NCI-H82 (cell line): ENCODE results near the gene GRB2.
"Not testable (repeated sequence)": the region's sequence is repeated elsewhere in the genome, so short reads cannot be mapped to it uniquely, and the experiment has no call there.

Experiments
- DNase-seq: peaks from one replicate; lab custom pipeline; 2025; lab: John Stamatoyannopoulos, UW

The GRB2 gene

DNA sequence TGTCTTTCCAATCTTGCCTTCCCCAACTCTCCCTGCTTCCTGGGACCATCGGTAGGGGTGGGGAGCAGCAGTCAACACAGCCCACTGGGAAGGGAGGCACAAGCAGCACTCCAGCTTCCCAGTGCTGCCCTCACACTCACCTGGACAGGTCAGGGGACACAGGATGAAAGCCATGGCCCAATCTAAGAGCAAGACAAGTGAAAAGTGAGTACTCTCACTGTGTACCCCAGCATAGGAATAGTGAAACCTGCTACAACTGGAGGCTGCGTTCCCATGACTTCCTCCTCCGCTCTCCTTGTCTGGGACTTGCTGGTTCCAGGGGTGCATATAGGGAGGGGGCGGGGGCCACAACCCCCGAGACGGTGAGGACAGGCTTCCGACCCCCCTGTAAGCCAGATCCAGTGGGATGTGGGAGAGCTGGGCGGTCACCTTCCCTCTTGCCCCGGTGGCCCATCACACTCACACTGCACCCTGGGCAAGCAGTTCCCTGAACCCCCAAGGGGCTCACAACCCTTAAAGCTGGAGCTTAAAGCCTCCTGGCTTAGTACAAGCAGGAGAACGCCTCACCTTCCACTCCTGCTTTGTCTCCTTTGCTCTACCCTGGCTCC lies 86.8 kb downstream of the GRB2 start:
- DNase-seq: no peak

DNA sequence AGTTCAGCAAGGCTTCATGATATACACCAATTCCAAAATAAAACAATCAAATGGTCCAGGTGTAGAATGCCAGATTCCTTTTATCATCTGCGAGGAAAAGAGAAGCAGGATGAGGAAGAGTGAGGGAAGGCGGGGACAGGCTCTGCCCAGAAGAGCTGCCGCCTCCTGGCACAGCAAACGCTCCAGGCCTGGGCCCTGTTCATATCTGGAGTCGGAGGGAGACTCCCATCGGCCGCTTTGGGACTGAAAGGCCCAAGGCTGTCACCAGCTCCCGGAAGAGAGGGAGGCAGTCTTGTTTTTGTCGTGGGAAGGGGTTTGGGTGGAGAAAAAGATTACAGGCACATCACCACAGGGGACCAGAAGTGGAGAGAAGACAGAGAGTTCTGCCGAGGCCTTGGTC lies 87.3 kb downstream of the GRB2 start:
- no peak for DNase-seq

DNA sequence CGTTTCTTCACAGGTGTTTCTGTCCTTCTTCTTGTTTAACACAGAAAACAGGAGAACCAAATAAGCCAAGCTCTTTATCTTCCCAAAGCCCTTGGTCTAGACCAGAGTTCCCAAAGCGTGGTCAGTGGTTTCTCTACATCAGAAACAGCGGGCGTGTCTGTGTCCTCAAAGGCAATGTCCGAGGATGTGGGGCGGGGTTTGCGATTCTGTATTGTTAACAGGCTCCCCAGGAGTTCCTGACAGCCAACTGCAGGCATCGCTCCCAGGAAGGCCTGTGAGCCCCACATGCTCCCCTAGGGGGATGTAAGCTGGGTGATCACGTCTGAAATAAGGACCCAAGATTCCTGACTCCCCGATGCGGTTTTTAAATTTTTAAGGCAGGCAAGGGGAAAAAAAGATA lies 87.8 kb downstream of the GRB2 start:
- DNase-seq: no peak

DNA sequence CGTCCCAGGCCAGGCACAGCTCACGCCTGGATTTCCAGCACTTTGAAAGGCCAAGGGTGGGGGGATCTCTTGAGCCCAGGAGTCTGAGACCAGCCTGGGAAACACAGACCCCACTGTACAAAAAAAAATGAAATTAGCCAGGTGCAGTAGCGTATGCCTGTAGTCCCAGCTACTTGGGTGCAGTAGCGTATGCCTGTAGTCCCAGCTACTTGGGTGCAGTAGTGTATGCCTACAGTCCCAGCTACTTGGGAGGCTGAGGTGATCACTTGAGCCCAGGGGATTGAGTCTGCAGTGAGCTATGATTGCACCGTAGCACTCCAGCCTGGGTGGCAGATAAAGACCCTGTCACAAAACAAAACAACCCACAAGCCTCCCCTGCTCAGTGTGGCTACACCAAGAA lies 89.2 kb downstream of the GRB2 start:
- no peak for DNase-seq

DNA sequence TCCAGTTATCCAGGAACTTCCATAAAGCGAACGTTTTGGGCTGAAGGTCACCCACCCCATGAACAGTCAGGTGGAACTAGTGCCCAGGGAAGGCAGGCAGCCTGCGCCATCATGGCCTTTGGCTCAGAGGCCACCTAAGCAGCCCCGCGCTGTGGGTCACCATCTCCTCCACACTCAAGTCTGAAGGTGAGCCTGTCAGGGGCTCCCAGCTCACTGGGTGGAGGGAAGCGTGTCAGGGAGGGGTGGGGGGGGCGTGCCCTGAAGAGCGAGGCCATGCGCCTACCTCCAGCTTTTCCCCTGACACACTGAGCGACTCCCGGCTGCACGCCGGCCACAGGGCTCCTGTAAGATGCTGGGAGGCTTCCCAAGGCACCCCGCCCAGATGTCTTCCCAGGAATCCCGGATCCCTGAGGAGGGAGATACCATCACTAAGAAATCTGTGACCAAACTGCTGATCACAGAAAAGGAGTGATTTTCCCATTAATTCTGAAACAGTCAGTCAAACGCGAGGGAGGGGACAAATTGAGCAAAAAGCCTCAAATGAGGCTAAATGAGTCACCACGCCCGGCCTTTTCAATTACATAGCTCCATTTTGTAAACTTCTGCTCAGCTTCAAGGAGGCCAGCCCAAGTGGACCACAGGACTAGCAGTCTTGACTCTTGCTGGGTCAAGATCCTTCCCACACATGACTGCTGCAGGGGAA lies 89.8 kb downstream of the GRB2 start:
- DNase-seq: no peak

DNA sequence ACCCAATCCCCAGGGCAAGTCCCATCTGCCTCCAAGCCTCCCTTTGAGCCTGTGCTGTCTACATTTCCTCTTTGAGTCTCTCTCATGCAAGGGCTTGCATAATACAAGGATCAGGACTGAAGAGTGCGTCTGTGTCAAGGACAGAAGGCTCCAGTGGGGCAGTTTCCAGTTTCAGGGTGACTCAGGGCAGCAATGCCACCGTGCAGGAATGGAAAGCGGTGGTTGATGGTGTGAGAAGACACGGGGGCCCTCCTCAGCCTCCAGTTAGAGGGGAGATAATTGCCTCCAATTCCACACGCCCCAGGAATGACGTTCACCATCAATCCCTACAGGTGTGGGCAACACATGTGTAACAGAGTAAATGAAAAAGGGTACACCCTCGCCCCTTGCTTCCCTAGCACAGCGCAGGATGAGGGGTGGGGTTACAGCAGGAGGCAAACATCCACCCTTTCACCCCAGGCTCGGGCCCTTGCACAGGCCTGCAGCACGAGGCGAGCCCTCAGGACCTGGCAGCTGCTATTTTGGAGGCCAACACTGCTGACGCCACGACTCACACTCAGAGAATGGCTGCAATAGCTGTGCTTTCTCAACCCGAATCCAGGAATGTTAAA lies 91.4 kb downstream of the GRB2 start:
- DNase-seq: no peak

DNA sequence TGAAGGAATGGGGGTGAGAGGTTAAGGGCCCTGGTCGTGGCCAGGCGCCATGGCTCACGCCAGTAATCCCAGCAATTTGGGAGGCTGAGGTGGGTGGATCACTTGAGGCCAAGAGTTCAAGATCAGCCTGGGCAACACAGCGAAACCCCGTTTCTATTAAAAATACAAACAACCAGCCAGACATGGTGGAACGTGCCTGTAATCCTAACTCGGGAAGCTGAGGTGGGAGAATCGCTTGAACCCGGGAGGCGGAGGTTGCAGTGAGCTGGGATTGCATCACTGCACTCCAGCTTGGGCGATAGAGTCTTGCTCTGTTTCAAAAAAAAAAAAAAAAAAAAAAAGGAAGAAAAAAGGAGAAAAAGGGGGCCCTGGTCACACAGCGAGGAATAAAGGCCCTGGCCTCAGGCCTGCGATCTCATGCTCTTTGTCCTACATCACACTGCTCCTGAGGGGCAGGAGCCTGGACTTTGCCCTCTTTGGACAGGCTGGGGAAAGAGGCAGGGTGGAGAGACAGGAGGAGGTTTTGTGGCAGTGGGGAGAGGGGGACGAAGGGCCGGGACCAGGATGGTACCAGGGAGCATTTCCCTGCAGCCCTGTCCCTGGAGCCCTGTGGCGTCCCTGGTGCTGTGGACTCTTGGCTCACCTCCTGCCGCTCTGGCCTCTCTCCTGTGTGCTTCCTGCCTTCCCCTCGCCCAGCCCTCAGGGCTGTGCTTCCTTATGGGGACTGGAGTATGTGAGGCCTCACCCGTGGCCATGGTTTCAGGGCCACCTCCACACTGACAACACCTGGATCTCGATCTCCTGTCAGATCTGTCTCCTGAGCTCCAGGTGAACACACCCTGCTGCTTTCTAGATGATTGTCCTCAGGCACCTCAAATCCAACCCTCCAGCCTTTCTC lies 96.5 kb downstream of the GRB2 start:
- DNase-seq: no peak

DNA sequence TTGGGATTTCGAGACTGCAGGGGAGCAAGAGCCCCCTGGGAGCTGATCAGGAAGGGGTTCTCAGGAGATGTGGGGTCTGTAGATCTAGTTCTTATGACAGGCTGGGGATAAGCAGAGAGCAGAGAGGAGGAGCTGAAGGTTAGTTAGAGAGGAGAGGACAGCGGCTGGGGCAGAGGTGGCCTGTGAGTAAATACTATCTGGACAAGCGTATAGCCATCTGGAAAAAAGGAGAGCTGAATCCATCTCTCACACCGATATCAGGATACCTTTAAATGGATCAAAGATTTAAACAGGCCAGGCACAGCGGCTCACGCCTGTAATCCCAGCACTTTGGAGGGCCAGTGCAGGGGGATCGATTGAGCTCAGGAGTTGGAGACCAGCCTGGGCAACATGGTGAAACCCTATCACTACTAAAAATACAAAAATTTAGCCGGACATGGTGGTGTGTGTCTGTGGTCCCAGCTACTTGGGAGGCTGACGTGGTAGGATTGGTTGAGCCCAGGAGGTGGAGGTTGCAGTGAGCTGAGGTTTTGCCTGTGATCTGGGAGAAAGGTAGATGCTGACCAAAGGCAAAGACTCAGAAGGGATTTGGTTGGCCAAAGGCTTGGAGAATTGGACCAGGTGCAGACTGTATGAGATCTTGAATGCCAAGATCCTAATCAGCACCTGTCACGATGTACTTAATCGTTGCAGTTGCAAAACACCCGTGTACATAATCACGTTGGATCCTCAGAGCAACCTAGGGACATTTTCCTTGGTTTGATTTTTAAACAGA lies 97.3 kb downstream of the GRB2 start:
- DNase-seq: peak; percentile 76

DNA sequence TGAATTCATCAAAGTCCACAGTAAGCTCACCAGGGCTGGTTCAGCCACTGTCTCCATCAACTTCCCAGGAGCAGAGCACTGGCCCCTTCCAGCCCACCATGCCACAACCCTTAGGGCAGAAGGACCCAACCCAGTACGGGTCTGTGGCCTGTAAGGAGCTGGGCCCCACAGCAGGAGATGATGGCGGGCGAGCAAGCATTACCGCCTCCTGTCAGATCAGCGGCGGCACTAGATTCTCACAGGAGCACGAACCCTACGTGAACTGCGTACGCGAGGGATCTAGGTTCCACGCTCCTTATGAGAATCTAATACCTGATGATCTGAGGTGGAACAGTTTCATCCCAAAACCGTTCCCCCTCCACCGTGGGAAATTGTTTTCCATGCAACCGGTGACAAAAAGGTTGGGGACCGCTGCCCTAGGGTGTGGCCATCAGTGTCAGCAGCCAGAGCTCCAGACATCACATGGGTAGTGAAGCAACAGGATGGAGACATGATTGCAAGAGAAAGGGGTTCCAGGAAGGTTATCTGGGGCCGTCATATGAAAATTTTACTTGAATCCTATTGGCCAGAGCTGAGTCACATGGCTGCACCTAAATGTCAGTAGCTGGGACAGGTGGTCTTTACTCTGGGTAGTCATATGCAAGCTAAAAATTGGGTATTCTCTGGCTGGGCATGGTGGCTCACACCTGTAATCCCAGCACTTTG lies 103.8 kb downstream of the GRB2 start:
- DNase-seq: no peak

DNA sequence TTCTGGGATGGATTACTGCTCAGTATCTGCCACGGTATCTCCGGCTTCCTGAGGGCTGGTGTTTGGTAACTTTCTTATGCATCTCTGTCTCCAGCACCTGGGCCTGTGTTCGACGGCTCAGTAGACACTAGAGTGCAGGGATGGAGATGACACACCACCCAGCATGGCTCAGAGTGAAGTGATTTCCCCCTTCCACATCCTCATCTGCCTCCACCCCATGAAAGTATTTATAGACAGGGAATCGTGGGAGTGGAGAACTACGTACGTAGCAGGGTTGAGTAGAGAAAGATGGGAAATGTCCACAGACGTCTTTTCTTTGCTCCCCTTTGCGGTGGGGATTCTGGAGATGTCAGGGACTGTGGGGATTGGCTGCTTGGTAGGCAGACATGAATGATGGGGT lies 104.4 kb downstream of the GRB2 start:
- DNase-seq: no peak

DNA sequence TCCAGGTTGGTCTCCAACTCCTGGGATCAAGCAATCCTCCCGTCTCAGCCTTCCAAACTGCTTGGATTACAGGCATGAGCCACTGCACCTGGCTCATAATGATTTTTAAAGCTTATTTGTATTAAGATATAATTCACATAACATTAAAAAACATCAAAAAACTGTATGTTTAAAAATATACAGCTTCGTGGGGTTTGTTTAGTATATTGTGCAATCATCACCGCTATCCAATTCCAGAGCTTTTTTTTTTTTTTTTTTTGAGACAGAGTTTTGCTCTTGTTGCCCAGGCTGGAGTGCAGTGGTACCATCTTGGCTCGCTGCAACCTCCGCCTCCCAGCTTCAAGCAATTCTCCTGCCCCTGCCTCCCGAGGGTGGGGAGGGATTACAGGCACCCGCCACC lies 105.2 kb downstream of the GRB2 start:
- no peak for DNase-seq

DNA sequence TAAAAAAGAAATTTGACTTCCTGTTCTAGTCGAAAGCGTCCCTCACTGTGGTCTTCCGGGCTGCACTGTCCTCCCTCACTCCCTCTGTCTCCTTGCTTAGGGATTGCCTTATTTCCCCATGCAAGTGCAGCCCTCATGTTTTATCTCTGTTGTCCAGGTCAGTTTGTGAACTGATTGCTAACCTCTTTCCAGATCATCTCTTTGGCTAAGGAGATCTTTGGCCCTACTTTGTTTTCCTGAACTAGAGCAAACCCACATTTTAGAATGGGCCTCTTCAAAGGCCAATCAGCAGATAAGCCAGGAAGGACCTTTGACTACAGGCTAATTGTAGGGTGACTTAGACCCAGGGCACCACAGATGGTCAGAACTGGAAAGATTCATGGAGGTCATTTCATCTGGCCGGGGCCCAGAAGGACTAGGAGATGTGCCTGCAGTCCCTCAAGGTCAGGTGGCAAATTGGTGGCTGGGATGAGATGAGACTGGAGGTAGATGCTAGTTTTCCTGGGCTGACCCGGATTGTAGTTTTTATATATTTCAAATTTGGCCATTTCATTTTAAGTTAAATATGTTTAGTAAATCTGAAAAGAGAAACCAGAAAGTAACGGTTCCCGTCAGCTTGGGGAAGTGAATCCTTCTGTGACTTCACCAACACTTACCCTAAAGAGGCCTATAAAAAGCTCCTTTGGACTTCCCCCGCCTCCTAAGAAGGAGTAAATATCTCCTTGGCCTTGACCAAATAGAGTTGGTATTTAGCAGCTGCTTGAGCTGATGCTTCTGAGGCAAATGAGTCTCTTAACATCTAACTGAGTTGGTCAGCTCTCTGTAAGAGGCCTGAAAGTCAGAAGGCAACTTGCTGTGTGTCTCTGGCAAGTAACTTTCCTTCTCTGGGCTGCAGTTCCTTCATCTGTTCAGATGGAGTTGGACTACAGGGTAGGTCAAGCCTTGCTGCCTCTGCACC lies 110.0 kb downstream of the GRB2 start:
- DNase-seq: no peak

DNA sequence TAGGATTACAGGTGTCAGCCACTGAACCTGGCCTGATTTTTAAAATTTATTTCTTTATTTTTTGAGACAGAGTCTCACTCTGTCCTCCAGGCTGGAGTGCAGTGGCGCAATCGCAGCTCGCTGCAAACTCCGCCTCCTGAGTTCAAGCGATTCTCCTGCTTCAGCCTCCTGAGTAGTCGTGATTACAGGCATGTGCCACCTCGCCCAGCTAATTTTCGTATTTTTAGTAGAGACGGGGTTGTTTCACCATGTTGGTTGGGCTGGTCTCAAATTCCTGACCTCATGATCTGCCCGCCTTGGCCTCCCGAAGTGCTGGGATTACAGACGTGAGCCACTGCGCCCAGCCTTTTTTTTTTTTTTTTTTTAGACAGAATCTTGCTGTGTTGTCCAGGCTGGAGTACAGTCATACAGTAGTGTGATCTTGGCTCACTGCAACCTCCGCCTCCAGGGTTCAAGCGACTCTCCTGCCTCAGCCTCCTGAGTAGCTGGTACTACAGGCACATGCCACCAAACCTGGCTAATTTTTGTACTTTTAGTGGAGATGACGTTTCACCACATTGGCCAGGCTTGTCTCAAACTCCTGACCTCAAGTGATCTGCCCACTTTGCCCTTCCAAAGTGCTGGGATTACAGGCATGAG lies 112.5 kb downstream of the GRB2 start:
- DNase-seq: not testable (repeated sequence)

DNA sequence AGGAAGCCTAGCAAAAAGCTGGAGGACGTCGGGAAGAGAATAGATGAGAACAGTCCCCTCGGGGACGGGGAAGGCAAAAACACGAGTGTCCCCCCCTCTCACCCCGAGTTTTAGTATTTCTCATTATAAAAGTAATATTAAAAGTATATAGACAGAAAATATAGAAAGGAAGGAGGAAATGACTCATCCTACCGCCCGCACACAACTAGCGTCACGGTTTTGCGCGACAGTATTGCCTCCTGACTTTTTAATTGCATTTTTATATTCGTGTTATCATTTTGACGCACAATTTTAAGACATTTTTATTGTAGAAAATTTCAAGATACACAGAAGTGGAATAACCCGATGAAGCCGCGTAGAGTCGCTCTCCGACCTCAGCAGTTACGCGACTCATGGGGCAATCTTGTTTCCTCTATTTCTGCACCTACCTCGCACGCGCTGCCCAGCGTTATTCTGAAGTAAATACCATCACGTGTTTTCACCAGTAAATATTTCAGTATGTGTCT lies 115.6 kb downstream of the GRB2 start:
- no peak for DNase-seq

DNA sequence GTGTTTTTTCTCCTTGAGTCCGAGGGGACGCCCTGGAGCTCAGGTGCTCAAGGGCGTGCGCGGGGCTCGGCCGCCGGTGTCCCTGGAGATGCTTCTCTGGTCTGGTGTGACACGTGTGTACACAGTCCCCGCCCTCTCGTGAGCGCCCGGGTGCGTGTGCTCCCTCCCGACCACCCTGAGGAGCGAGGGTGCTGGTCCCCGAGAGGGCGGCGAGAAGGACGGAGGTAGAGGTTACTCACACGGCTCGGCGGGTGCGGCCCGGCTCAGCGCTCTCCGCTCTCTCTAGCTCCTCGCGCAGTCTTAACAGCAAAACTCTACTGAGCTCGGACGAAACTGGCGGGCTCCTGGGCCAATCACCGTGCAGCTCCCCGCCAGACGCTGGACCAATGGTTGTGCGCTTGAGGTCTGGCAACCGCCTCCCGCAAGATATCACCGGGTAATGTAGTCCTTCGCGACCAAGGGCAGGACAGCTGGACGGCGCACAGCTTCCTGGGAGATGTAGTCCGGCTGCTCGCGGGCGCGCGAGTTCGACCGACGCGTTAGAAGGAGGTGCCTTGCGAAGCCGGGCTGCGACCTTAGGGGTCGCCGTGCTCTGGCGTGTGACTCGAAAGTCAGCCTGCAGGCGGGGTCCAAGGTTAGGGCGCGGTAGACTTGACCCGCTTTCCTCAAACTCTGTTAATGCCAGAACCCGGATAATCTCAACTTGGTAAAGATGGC lies 116.2 kb downstream of the GRB2 start, which contains the start of gene SLC25A19:
SLC25A19 (minus strand) TSS at position 319 of the 717 bp plus-strand sequence. CDS start 2,669 bp downstream, outside the sequence.
- peak; percentile 99 for DNase-seq

DNA sequence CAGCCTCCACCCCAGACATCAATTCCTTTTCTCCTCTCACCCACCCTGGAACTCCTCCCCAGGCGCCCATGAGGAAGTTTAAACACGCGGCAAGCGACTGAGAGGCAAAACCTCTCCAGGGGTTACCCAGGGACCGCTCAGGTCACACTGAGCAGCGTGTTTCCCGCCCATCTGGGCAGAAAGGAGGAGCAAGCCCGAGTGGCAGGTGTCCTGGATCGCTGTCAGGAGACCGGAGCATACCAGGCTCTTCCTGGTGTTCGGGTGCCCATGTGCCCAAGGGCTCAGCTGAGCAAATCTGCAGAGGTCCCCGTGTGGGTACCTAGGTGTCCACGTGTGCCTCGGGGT lies 116.7 kb downstream of the GRB2 start:
- peak; percentile 83 for DNase-seq

DNA sequence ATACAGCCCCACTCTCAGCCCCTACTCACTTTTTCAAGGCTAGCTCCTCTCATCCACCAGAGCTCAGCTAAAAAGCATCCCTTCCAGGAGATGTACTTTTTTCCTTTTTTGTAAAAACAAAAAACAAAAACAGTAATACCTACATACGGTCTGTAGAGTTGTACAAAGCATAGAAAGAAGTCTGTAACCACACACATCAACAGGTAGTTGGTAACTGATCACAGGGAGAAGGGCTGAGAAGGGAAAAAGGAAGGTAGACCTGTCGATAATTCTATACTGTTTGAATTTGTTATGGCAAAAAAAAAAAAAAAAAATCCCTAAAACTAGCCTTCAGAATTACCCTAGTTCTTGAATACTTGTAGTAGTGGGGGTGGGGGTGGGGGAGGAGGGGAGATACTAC lies 117.1 kb downstream of the GRB2 start:
- no peak for DNase-seq

DNA sequence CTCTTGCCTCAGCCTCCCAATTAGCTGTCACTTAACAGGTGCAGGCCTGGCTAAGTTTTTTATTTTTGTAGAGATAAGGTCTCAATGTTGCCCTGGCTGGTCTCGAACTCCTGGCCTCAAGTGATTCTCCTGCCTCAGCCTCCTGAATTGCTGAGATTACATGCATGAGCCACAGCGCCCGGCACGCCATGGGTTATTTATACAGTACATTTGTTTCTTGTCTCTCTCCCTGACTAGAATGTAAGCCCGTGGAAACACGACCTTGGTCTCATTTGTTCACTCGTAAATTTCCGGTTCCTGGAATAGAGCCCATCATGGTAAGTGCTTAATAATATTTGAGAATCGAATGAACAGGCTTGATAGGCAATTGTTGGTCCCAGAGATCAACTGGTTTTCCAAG lies 118.3 kb downstream of the GRB2 start:
- no peak for DNase-seq

DNA sequence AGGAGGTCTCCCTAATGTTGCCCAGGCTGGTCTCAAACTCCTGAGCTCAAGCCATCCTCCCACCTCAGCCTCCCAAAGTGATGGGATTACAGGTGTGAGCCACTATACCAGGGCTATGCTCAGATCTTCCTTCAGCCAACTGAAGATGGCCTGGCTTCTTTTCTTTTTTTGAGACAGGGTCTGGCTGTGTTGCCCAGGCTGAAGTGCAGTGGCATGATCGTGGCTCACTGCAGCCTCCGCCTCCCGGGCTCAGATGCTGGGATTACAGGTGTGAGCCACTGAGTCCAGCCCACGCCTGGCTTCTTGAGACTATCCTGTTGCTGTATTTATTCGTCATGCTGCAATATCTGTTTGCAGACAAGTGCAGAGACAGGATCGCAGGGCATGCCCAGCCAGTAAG lies 120.4 kb downstream of the GRB2 start:
- DNase-seq: no peak
